Measurements from ENCODE around the gene DCP2.

The DCP2 gene

DNA sequence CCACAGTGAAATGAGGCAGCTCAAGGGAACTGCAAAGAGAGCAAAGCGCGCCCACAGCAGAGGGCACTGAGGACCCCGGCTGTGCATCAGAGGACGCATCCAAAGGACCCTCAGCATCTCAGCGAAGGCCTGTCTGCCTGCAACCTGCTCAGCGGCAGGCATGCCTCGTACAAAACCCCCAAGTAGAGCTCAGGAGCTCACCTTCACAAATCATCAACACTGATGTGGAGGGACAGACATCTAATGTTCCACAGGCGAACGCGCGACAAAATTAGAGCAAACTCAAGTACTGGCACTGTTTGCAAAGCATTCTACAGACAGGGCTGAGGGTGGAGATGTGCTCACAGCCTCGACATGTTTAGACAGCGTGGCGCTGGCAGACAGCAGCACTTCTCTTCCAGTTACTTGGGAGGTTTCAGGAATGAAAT is 81.0 kb downstream of the DCP2 start:
- no peak for DNase-seq (ENCODE audit: low read depth)
- TF ChIP-seq, protein P1, sequence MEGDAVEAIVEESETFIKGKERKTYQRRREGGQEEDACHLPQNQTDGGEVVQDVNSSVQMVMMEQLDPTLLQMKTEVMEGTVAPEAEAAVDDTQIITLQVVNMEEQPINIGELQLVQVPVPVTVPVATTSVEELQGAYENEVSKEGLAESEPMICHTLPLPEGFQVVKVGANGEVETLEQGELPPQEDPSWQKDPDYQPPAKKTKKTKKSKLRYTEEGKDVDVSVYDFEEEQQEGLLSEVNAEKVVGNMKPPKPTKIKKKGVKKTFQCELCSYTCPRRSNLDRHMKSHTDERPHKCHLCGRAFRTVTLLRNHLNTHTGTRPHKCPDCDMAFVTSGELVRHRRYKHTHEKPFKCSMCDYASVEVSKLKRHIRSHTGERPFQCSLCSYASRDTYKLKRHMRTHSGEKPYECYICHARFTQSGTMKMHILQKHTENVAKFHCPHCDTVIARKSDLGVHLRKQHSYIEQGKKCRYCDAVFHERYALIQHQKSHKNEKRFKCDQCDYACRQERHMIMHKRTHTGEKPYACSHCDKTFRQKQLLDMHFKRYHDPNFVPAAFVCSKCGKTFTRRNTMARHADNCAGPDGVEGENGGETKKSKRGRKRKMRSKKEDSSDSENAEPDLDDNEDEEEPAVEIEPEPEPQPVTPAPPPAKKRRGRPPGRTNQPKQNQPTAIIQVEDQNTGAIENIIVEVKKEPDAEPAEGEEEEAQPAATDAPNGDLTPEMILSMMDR (conservative IDR thresholded peaks at IDR 0.05; ENCODE audit: low read depth, low read length) = no peak
- H3K4me3 ChIP-seq (ENCODE audit: low read depth, low read length) = no peak overlapping the region

DNA sequence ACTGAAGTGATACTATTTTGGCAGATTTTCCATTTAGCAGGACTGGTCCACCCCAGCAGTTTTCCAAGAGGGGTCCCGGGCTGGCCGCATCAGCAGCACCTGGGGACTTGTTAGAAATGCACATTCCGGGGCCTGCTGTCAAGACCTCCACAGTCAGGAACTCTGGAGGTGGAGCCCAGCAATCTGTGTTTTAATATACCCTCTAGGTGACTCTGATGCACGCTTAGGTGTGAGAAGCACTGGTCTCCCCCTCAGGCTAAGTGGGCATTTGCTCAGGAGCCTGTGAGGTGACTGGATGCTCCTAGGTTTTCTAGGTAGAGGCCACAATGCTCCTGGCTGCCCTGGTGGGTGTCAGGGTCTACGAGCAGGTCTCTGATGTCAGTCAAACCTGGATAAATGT is 81.7 kb downstream of the DCP2 start:
- TF ChIP-seq, protein P1 (conservative IDR thresholded peaks at IDR 0.05; ENCODE audit: low read depth, low read length) = no peak
- no peak overlapping the region for H3K4me3 ChIP-seq (ENCODE audit: low read depth, low read length)
- no peak for DNase-seq (ENCODE audit: low read depth)

DNA sequence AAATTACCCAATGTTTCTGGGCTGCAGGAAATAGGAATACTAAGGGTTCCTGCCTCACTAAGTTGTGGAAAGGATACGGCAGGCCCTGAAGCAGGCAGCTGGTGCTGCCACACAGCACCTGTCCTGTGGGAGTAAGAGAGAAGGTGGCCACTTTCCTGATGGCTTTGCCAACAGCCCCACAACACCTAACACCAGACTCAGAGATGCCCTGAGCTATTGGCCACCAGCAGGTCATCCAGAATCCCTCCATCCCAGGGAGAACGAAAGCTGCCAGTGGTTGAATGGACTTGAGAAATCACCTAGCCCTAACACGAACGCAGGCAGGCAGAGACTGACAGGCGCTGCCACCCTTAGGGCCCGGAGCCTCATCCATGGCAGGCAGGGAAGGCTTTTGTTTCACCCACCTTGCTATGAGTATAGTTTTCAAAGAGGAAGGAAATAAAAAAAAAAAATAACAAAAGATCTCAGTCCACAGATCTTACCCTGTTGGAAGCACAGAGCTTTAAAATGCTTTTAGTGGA is 82.2 kb downstream of the DCP2 start:
- TF ChIP-seq, protein P1 (conservative IDR thresholded peaks at IDR 0.05; ENCODE audit: low read depth, low read length) = no peak
- no peak for DNase-seq (ENCODE audit: low read depth)
- no peak overlapping the region for H3K4me3 ChIP-seq (ENCODE audit: low read depth, low read length)

DNA sequence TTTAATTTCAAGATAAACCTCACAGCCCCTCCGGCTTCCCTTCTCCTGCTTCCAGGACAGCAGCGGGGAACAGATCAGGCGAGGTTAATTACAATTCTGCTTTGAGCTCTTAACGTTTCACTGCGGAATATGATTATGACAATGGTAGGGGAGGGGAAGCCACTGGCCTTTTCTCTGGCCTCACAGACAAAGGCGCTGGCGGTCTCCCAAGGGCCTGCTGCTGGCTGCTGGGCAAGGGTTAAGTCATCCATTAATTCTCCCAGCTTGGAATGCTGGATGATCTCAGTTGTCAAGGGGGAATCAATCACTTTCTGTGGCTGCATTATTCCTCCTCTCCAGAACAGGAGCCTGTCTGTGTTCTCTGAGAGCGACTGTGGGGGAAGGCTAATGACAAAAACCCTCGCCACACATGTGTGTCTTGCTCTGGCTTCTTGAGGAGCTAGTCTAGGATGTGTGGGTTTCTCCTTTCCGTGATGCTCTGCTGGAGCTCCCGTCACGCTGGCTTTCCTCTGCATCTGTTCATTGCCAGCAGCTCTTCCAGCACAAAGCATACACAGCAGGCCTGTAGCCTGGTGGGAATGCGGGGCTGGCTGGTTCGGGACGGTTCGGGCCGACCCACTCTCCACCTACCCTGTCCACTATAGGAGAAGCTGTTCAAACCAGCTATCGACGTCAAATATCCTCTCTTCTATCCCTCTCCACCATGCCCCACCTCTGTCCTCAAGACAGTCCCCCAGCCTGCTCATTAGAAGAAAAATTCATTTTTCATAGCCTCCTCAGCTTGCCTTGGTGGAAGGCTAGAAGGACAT is 82.8 kb downstream of the DCP2 start:
- DNase-seq (ENCODE audit: low read depth) = peak; percentile 28
- TF ChIP-seq, protein P1 (conservative IDR thresholded peaks at IDR 0.05; ENCODE audit: low read depth, low read length) = no peak
- no peak overlapping the region for H3K4me3 ChIP-seq (ENCODE audit: low read depth, low read length)

DNA sequence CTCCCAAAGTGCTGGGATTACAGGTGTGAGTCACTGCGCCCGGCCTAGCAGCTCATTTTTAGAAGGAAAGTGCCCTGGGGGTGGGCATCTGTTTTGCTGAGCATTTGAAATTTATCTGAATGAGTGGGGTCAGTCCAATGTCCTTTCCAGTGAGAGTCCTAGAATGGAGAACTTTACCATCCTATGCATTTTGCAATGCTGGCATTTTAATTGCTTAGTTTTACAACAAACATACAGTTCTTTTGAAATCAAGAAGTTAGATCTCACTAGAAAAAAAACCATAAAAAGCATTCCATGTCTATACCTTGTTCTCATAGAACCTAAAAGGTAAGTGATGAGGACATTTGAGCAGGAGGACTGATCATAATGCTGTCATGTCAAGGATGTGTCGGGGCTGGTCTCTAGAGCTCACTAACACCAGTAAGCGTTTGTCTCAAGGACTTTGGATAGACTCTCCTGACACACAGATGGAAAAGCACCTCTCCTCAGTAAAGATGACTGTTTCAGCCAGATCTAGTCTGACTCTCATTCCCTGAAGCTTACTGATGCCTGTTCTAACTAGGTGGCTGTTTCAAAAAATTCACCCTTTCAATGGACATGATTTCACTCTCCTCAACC is 83.9 kb downstream of the DCP2 start:
- no peak for DNase-seq (ENCODE audit: low read depth)
- TF ChIP-seq, protein P1 (conservative IDR thresholded peaks at IDR 0.05; ENCODE audit: low read depth, low read length) = no peak

DNA sequence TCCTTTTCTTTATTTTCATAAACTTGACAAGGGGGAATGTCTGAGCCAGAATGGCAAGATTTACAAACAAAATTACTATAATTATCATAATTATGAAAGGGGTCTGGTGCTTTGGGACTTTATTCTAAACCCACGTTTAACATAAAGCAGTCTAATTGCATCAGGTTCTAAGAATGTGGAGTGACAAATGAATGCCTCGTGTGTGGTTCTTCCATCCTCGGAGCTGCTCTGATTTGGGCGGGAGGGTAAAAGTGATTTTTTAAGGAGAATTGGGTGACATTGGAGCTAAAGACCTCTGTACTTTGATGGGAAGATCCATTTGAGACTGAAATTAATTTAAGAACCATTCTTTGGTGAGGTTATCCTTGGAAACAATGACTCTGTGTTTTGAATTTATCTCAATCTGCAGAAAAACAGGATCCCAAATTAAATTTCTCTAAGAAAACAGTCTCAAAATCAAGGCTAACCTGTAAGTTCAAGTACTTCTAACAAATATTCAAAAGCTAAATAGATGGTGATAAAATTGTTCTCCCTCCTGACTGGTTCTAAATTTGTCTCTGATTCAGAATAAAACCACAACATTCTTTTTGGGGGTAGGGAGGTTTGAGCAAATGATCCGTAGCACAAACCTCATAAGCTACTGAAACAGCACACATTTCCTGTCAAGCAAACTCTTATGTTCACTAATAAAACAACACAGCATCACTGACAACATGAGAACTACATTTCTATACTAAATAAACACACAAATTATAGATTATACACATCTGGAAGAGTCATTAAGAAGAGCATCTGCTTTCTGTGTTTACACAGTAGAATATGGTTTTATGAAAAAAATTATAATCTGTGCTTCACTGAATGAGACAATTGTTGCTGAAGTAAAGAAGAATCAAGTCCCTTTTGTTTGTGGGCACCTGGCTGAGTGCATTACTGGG is 85.5 kb downstream of the DCP2 start:
- peak; percentile 85 for DNase-seq (ENCODE audit: low read depth)
- TF ChIP-seq, protein P1 (conservative IDR thresholded peaks at IDR 0.05; ENCODE audit: low read depth, low read length) = no peak
- no peak overlapping the region for H3K4me3 ChIP-seq (ENCODE audit: low read depth, low read length)

More for the DNA sequence above, 83.9 kb downstream of the DCP2 start:
- H3K4me3 ChIP-seq (ENCODE audit: low read depth, low read length) = no peak overlapping the region

Data from choroid plexus epithelial cell (primary cell).